Measurements from ENCODE around the gene KLF5. TPM values are rescaled to one million over a fixed set of nuclear protein-coding genes. Genes with fewer than 3 reads are reported as not detected.

The KLF5 gene
- total RNA-seq, 1 experiment from 2014 or later: 2.2 TPM

DNA sequence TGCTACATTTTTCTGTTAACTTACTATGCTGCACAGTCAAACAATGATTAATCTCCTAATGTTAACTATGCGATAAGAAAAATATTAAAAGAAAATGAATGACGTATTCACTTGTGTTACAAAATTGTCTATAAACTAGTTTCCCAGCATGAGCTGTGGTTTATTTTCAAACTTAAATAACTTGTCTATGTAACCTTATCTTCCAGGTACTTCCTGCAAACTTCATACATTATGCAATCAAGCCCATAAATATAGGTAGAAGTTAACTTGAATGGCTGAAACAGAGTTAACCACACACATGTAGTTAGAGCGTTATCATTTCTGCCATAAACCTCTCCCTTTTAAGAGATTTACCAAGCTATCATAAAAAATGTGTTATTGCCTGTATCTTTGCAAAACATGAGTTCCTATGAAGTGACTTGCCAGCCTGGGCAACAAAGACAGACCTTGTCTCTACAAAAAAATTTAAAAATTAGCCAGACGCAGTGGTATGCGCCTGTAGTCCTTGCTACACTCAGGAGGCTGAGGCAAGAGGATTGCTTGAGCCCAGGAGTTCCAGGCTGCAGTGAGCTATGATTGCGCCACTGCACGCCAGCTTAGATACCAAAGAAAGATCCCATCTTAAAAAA, 17.7 kb upstream of the KLF5 start:
- Histone ChIP-seq H4K20me1 (ENCODE audit: control insufficient read depth, insufficient read depth, insufficient read length) (no peaks in the 10 kb centered on the region), H4K5ac (ENCODE audit: insufficient read length, low read depth, low read length) (no peak overlapping the region), H4K91ac (ENCODE audit: insufficient read length, low read depth, low read length) (no peak overlapping the region), H2BK5ac (ENCODE audit: insufficient read length, low read length) (no peak overlapping the region), H3K27me3 (ENCODE audit: insufficient read depth, low read length) (no peaks in the 10 kb centered on the region), H3K27ac (ENCODE audit: insufficient read length, low read depth, low read length) (no peak overlapping the region), H3K4ac (ENCODE audit: low read depth, low read length) (no peak overlapping the region), H2BK15ac (ENCODE audit: low read depth, low read length) (no peak overlapping the region), H3K23me2 (ENCODE audit: insufficient read length, low read depth, low read length, poor library complexity, severe bottlenecking) (no peaks in the 10 kb centered on the region), H3K9ac (ENCODE audit: extremely low read depth, insufficient read length, low read length) (no peak overlapping the region), H2AFZ (ENCODE audit: low read length) (no peak overlapping the region), H4K8ac (replicated peaks; ENCODE audit: insufficient read length, low read depth, low read length) (no peak overlapping the region), H3K4me2 (ENCODE audit: insufficient read depth, insufficient read length, low read length) (no peak overlapping the region), H3K79me2 (ENCODE audit: insufficient read depth, low read length) (no peaks in the 10 kb centered on the region), H3K56ac (ENCODE audit: insufficient read length, low read depth, low read length) (no peak overlapping the region), H3K18ac (ENCODE audit: insufficient read length, low read depth, low read length) (no peak overlapping the region), H3T11ph (ENCODE audit: low read length) (no peak overlapping the region), H2AK5ac (ENCODE audit: insufficient read length, low read length) (no peak overlapping the region), H3K14ac (ENCODE audit: insufficient read depth, low read length) (no peak overlapping the region), H3K9me3 (ENCODE audit: control insufficient read depth, low read depth, low read length) (no peaks in the 10 kb centered on the region), H2BK12ac (ENCODE audit: insufficient read length, low read depth, low read length) (no peak overlapping the region), H2BK120ac (ENCODE audit: low read depth, low read length, poor library complexity, severe bottlenecking) (no peak overlapping the region), H3K79me1 (ENCODE audit: insufficient read depth, low read depth, low read length, poor library complexity, severe bottlenecking) (no peaks in the 10 kb centered on the region), H3K23ac (ENCODE audit: insufficient read length, low read depth, low read length) (no peak overlapping the region), H2BK20ac (ENCODE audit: low read depth, low read length, poor library complexity, severe bottlenecking) (no peak overlapping the region), H3K4me1 (ENCODE audit: insufficient read depth, low read length) (no peaks in the 10 kb centered on the region)
- Mint-ChIP-seq H3K36me3 (ENCODE audit: insufficient read depth in 1 of 3, low read depth in 3 of 3) (no peaks in the 10 kb centered on the region), H3K9me3 (no peaks in the 10 kb centered on the region), H3K4me1 (peaks cover 17 to 19% of the 10 kb centered on the region in 2 experiments), H3K4me3 (no peak overlapping the region), H3K27me3 (ENCODE audit: low read depth) (peaks cover 5% of the 10 kb centered on the region), H3K27ac (no peak overlapping the region)
- DNase-seq: no peak
- no CpG with 5 or more reads among the region's 7 CpGs for WGBS (ENCODE audit: extremely low coverage, insufficient read length, low lambda C conversion rate)
- TF ChIP-seq, protein P1, sequence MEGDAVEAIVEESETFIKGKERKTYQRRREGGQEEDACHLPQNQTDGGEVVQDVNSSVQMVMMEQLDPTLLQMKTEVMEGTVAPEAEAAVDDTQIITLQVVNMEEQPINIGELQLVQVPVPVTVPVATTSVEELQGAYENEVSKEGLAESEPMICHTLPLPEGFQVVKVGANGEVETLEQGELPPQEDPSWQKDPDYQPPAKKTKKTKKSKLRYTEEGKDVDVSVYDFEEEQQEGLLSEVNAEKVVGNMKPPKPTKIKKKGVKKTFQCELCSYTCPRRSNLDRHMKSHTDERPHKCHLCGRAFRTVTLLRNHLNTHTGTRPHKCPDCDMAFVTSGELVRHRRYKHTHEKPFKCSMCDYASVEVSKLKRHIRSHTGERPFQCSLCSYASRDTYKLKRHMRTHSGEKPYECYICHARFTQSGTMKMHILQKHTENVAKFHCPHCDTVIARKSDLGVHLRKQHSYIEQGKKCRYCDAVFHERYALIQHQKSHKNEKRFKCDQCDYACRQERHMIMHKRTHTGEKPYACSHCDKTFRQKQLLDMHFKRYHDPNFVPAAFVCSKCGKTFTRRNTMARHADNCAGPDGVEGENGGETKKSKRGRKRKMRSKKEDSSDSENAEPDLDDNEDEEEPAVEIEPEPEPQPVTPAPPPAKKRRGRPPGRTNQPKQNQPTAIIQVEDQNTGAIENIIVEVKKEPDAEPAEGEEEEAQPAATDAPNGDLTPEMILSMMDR (conservative IDR thresholded peaks at IDR 0.05): no peak

All from H9 (cell line).